CD4-positive, alpha-beta memory T cell (primary cell): ENCODE data around the gene CAMK4. TPM values are rescaled to one million over a fixed set of nuclear protein-coding genes. Genes with fewer than 3 reads are reported as not detected.

Source experiments
- CTCF ChIA-PET: fragments of 350-600 bp; sonication (Branson Sonifier 250); formaldehyde crosslinking; loops from one replicate; lab custom pipeline; 2021; ENCODE audit warnings: inconsistent platforms; ENCODE audit not compliant: partially characterized antibody; lab: Charles Lee
- POLR2A ChIA-PET: fragments of 350-600 bp; sonication (Branson Sonifier 250); formaldehyde crosslinking; loops from one replicate; lab custom pipeline; 2021; ENCODE audit not compliant: partially characterized antibody; lab: Charles Lee
- DNase-seq, 5 donors: peaks; one replicate each; pipeline versions ENCODE4 v3.0.0 to v3.0.0-alpha.2; 2020 to 2022; ENCODE audit warnings: mixed read lengths in 1 of 5
- H3K27ac ChIP-seq: one replicate; pipeline ENCODE4 v1.7.0; 2013; ENCODE audit warnings: low read depth, low read length
- H3K27me3 ChIP-seq: 2 replicates; pipeline ENCODE4 v1.7.0; 2013; ENCODE audit warnings: mild to moderate bottlenecking, low read length, moderate library complexity; ENCODE audit not compliant: insufficient read depth
- H3K36me3 ChIP-seq: 2 replicates; pipeline ENCODE4 v1.7.0; 2013; ENCODE audit warnings: mild to moderate bottlenecking, low read length, moderate library complexity; ENCODE audit not compliant: insufficient read depth
- H3K4me1 ChIP-seq: 2 replicates; pipeline ENCODE4 v1.7.0; 2013; ENCODE audit warnings: mild to moderate bottlenecking, low read length, moderate library complexity; ENCODE audit not compliant: insufficient read depth
- H3K4me3 ChIP-seq, 2 donors: one replicate each; pipeline ENCODE4 v1.7.0; 2013; ENCODE audit warnings: low read length in 2 of 2, mild to moderate bottlenecking in 1 of 2
- H3K9me3 ChIP-seq, 2 donors: one replicate each; pipeline ENCODE4 v1.7.0; 2013; ENCODE audit warnings: low read length in 2 of 2, control low read depth in 1 of 2; ENCODE audit not compliant: control insufficient read depth in 1 of 2
- H3K27ac Mint-ChIP-seq, 7 donors: one replicate each; pipeline ENCODE4 v1.8.0; 2020 to 2021; ENCODE audit warnings: mixed read lengths in 7 of 7, mild to moderate bottlenecking in 6 of 7, inconsistent platforms in 3 of 7, moderate library complexity in 3 of 7
- H3K27me3 Mint-ChIP-seq, 2 donors: one replicate each; pipeline ENCODE4 v1.8.0; 2020 to 2021; ENCODE audit warnings: mixed read lengths in 2 of 2
- H3K36me3 Mint-ChIP-seq, 2 donors: one replicate each; pipeline ENCODE4 v1.8.0; 2020 to 2021; ENCODE audit warnings: mixed read lengths in 2 of 2, inconsistent platforms in 1 of 2, mild to moderate bottlenecking in 1 of 2
- H3K4me1 Mint-ChIP-seq, 4 donors: one replicate each; pipeline ENCODE4 v1.8.0; 2020 to 2021; ENCODE audit warnings: mixed read lengths in 4 of 4, mild to moderate bottlenecking in 1 of 4
- H3K4me3 Mint-ChIP-seq, 8 donors: one replicate each; pipeline ENCODE4 v1.8.0; 2020 to 2021; ENCODE audit warnings: mixed read lengths in 8 of 8, mild to moderate bottlenecking in 7 of 8, moderate library complexity in 6 of 8, inconsistent platforms in 3 of 8
- H3K9me3 Mint-ChIP-seq, 8 donors: one replicate each; pipeline ENCODE4 v1.8.0; 2020 to 2021; ENCODE audit warnings: mixed read lengths in 8 of 8, mild to moderate bottlenecking in 5 of 8, inconsistent platforms in 3 of 8, moderate library complexity in 1 of 8
- intact Hi-C: fragments of 100-400 bp; cut with micrococcal nuclease; formaldehyde crosslinking; loops from one replicate; pipeline ENCODE4 v1.15.1; 2023
- polyA plus RNA-seq, 2 donors: library from polyadenylated mRNA; unstranded; fragments of 300-500 nt; fragmentation: Illumina TruSeq; gene quantifications; one replicate each; pipeline ENCODE4 v1.2.3, GENCODE V29; 2021
- total RNA-seq, 2 experiments: library from RNA; stranded (reverse); gene quantifications; one replicate each; pipeline ENCODE4 v1.2.3, GENCODE V29; 2021

CAMK4 gene
- total and polyA plus RNA-seq, 4 experiments from 2014 or later = 84.3 to 257 (median 165) TPM

GRCh38 chr5:111453747-111454146 is 229.6 kb downstream of the CAMK4 start:
- H3K36me3 Mint-ChIP-seq = peaks cover 37 to 53% of the 10 kb centered on the region in 2 donors
- H3K4me1 Mint-ChIP-seq = peaks cover 0 to 16% (median 5%) of the 10 kb centered on the region in 4 donors
- Histone ChIP-seq H3K4me3 (no peak overlapping the region), H3K27ac (no peak overlapping the region), H3K27me3 (no peaks in the 10 kb centered on the region), H3K9me3 (no peaks in the 10 kb centered on the region), H3K36me3 (peaks cover 15% of the 10 kb centered on the region), H3K4me1 (no peaks in the 10 kb centered on the region)
- intact Hi-C loops = no loop called here
- H3K27ac Mint-ChIP-seq = peak overlapping the region in 3 of 7 donors; percentile 51 to 71 (median 61)
- H3K9me3 Mint-ChIP-seq = no peaks in the 10 kb centered on the region
- POLR2A ChIA-PET = no interaction called here
- no peak overlapping the region for H3K4me3 Mint-ChIP-seq
- CTCF ChIA-PET = interaction anchor here (1.2 to 1.3 kb wide), 2 partner anchors 14 to 19 kb away, joined by 3 read pairs; no protein-coding TSS in a partner anchor
- DNase-seq = no peak
- no peaks in the 10 kb centered on the region for H3K27me3 Mint-ChIP-seq

GRCh38 chr5:111454198-111454622 is 230.0 kb downstream of the CAMK4 start:
- peaks cover 0 to 19% (median 9%) of the 10 kb centered on the region in 4 donors for H3K4me1 Mint-ChIP-seq
- no peaks in the 10 kb centered on the region for H3K4me1 ChIP-seq
- DNase-seq = no peak
- H3K4me3 Mint-ChIP-seq = no peak overlapping the region
- H3K27ac ChIP-seq = no peak overlapping the region
- no peaks in the 10 kb centered on the region for H3K27me3 Mint-ChIP-seq
- ChIA-PET CTCF (interaction anchor here (1.2 to 1.3 kb wide), 2 partner anchors 14 to 19 kb away, joined by 3 read pairs; no protein-coding TSS in a partner anchor), POLR2A (no interaction called here)
- H3K27me3 ChIP-seq = no peaks in the 10 kb centered on the region
- no peaks in the 10 kb centered on the region for H3K9me3 Mint-ChIP-seq
- no peak overlapping the region for H3K4me3 ChIP-seq
- H3K27ac Mint-ChIP-seq = peak overlapping the region in 1 of 7 donors; percentile 34
- peaks cover 39 to 56% of the 10 kb centered on the region in 2 donors for H3K36me3 Mint-ChIP-seq
- H3K36me3 ChIP-seq = peaks cover 15% of the 10 kb centered on the region
- H3K9me3 ChIP-seq = no peaks in the 10 kb centered on the region
- intact Hi-C loops = no loop called here

- ChIA-PET CTCF (interaction anchor here (1.2 kb wide), 1 partner anchor 18 kb away, joined by 3 read pairs; no protein-coding TSS in a partner anchor), POLR2A (no interaction called here)
- H3K4me3 Mint-ChIP-seq = no peak overlapping the region
- Histone ChIP-seq H3K27ac (no peak overlapping the region), H3K4me3 (no peak overlapping the region), H3K4me1 (no peaks in the 10 kb centered on the region), H3K36me3 (peaks cover 10% of the 10 kb centered on the region), H3K9me3 (no peaks in the 10 kb centered on the region), H3K27me3 (no peaks in the 10 kb centered on the region)
- H3K4me1 Mint-ChIP-seq = peaks cover 0 to 17% (median 9%) of the 10 kb centered on the region in 4 donors
- H3K27ac Mint-ChIP-seq = no peak overlapping the region
- H3K9me3 Mint-ChIP-seq = no peaks in the 10 kb centered on the region
- H3K27me3 Mint-ChIP-seq = no peaks in the 10 kb centered on the region
- H3K36me3 Mint-ChIP-seq = peaks cover 39 to 53% of the 10 kb centered on the region in 2 donors
- intact Hi-C loops = no loop called here
- DNase-seq = no peak
Observed at GRCh38 chr5:111454776-111455175, 230.6 kb downstream of the CAMK4 start.

GRCh38 chr5:111461255-111461671 is 237.1 kb downstream of the CAMK4 start:
- H3K27ac ChIP-seq = no peak overlapping the region
- Mint-ChIP-seq H3K36me3 (peaks cover 38 to 60% of the 10 kb centered on the region in 2 donors), H3K27ac (no peak overlapping the region), H3K4me1 (peaks cover 0 to 18% (median 8%) of the 10 kb centered on the region in 4 donors), H3K27me3 (no peaks in the 10 kb centered on the region), H3K9me3 (no peaks in the 10 kb centered on the region), H3K4me3 (no peak overlapping the region)
- intact Hi-C loops = no loop called here
- H3K27me3 ChIP-seq = no peaks in the 10 kb centered on the region
- CTCF ChIA-PET = interaction anchor here (1.1 kb wide), 1 partner anchor 17 kb away, joined by 3 read pairs; no protein-coding TSS in a partner anchor
- H3K9me3 ChIP-seq = no peaks in the 10 kb centered on the region
- peaks cover 4% of the 10 kb centered on the region for H3K36me3 ChIP-seq
- no peaks in the 10 kb centered on the region for H3K4me1 ChIP-seq
- no peak for DNase-seq
- POLR2A ChIA-PET = no interaction called here
- no peak overlapping the region for H3K4me3 ChIP-seq

- Histone ChIP-seq H3K27me3 (no peaks in the 10 kb centered on the region), H3K4me3 (no peak overlapping the region), H3K27ac (no peak overlapping the region), H3K9me3 (no peaks in the 10 kb centered on the region), H3K36me3 (peaks cover 4% of the 10 kb centered on the region), H3K4me1 (no peaks in the 10 kb centered on the region)
- peak overlapping the region in 1 of 8 donors; percentile 50 for H3K4me3 Mint-ChIP-seq
- ChIA-PET POLR2A (no interaction called here), CTCF (no interaction called here)
- peaks cover 38 to 64% of the 10 kb centered on the region in 2 donors for H3K36me3 Mint-ChIP-seq
- H3K4me1 Mint-ChIP-seq = peaks cover 0 to 18% (median 9%) of the 10 kb centered on the region in 4 donors
- H3K9me3 Mint-ChIP-seq = no peaks in the 10 kb centered on the region
- peak overlapping the region in 3 of 7 donors; percentile 16 to 68 (median 50) for H3K27ac Mint-ChIP-seq
- H3K27me3 Mint-ChIP-seq = no peaks in the 10 kb centered on the region
- intact Hi-C loops = no loop called here
- no peak for DNase-seq
Observed at GRCh38 chr5:111461934-111462333, 237.8 kb downstream of the CAMK4 start.

- Histone ChIP-seq H3K4me1 (no peaks in the 10 kb centered on the region), H3K4me3 (no peak overlapping the region), H3K27me3 (no peaks in the 10 kb centered on the region), H3K27ac (no peak overlapping the region), H3K9me3 (no peaks in the 10 kb centered on the region), H3K36me3 (peaks cover 4% of the 10 kb centered on the region)
- CTCF ChIA-PET = no interaction called here
- Mint-ChIP-seq H3K27me3 (no peaks in the 10 kb centered on the region), H3K4me3 (no peak overlapping the region), H3K9me3 (no peaks in the 10 kb centered on the region), H3K36me3 (peaks cover 37 to 61% of the 10 kb centered on the region in 2 donors), H3K27ac (peak overlapping the region in 2 of 7 donors; percentile 6 to 56), H3K4me1 (peaks cover 0 to 18% (median 12%) of the 10 kb centered on the region in 4 donors)
- DNase-seq = no peak
- intact Hi-C loops = no loop called here
- POLR2A ChIA-PET = no interaction called here
Observed at GRCh38 chr5:111463311-111463710, 239.1 kb downstream of the CAMK4 start.

- Mint-ChIP-seq H3K27me3 (no peaks in the 10 kb centered on the region), H3K9me3 (no peaks in the 10 kb centered on the region), H3K36me3 (peaks cover 37 to 44% of the 10 kb centered on the region in 2 donors), H3K4me3 (no peak overlapping the region), H3K27ac (peak overlapping the region in 3 of 7 donors; percentile 3 to 65 (median 25)), H3K4me1 (peaks cover 6 to 12% (median 8%) of the 10 kb centered on the region in 4 donors)
- H3K27ac ChIP-seq = no peak overlapping the region
- no peaks in the 10 kb centered on the region for H3K27me3 ChIP-seq
- ChIA-PET POLR2A (no interaction called here), CTCF (no interaction called here)
- H3K4me1 ChIP-seq = no peaks in the 10 kb centered on the region
- no peak overlapping the region for H3K4me3 ChIP-seq
- H3K9me3 ChIP-seq = no peaks in the 10 kb centered on the region
- no peak for DNase-seq
- intact Hi-C loops = no loop called here
- peaks cover 7% of the 10 kb centered on the region for H3K36me3 ChIP-seq
Observed at GRCh38 chr5:111469293-111469896, 245.2 kb downstream of the CAMK4 start.
